Measurements from ENCODE around the gene SFXN1.
"Not testable (repeated sequence)": the region's sequence is repeated elsewhere in the genome, so short reads cannot be mapped to it uniquely, and the experiment has no call there.

Gene SFXN1

GRCh38 chr5:175478384-175479124 lies at the start of gene SFXN1:
TSS of gene SFXN1 (plus strand) at chr5:175478560. CDS start at chr5:175492104, 13,544 bp downstream.
- peak; percentile 86 for DNase-seq

- DNase-seq, result no peak
Observed at GRCh38 chr5:175434800-175435199, 43.6 kb upstream of the SFXN1 start.

- no peak for DNase-seq
Observed at GRCh38 chr5:175436359-175436758, 42.0 kb upstream of the SFXN1 start.

GRCh38 chr5:175438234-175438857 lies 40.0 kb upstream of the SFXN1 start:
- no peak for DNase-seq

- DNase-seq, result peak; percentile 8
Observed at GRCh38 chr5:175443514-175444059, 34.8 kb upstream of the SFXN1 start.

- peak; percentile 66 for DNase-seq
Observed at GRCh38 chr5:175444060-175444904, 34.1 kb upstream of the SFXN1 start, which contains the start of gene DRD1. TSS of gene DRD1 (minus strand) at chr5:175444182. CDS start at chr5:175443099, 1,083 bp downstream.

GRCh38 chr5:175444905-175445456 lies 33.4 kb upstream of the SFXN1 start:
- DNase-seq, result peak; percentile 8

GRCh38 chr5:175446378-175446777 lies 32.0 kb upstream of the SFXN1 start:
- DNase-seq, result not testable (repeated sequence)

GRCh38 chr5:175447571-175447970 lies 30.8 kb upstream of the SFXN1 start:
- DNase-seq, result no peak

- no peak for DNase-seq
Observed at GRCh38 chr5:175448276-175448675, 30.1 kb upstream of the SFXN1 start.

GRCh38 chr5:175452166-175452565 lies 26.2 kb upstream of the SFXN1 start:
- DNase-seq, result no peak

- not testable (repeated sequence) for DNase-seq
Observed at GRCh38 chr5:175454338-175454737, 24.0 kb upstream of the SFXN1 start.

GRCh38 chr5:175456105-175456742 lies 22.1 kb upstream of the SFXN1 start:
- DNase-seq, result no peak

GRCh38 chr5:175457466-175457865 lies 20.9 kb upstream of the SFXN1 start:
- no peak for DNase-seq

GRCh38 chr5:175460126-175460525 lies 18.2 kb upstream of the SFXN1 start:
- DNase-seq, result peak; percentile 30

- no peak for DNase-seq
Observed at GRCh38 chr5:175460552-175460951, 17.8 kb upstream of the SFXN1 start.

GRCh38 chr5:175461370-175461769 lies 17.0 kb upstream of the SFXN1 start:
- DNase-seq, result no peak

GRCh38 chr5:175463641-175464040 lies 14.7 kb upstream of the SFXN1 start:
- DNase-seq, result peak; percentile 25

- DNase-seq, result peak; percentile 72
Observed at GRCh38 chr5:175464074-175464941, 14.1 kb upstream of the SFXN1 start.

GRCh38 chr5:175464942-175465233 lies 13.5 kb upstream of the SFXN1 start:
- no peak for DNase-seq

- DNase-seq, result no peak
Observed at GRCh38 chr5:175465282-175465681, 13.1 kb upstream of the SFXN1 start.

Data from RPMI8226 (cell line).